ENCODE measurements around the gene JUN. TPM values are rescaled to one million over a fixed set of nuclear protein-coding genes. Genes with fewer than 3 reads are reported as not detected.

JUN gene
- total RNA-seq, 1 experiment from 2014 or later: 2.1 TPM

- Histone ChIP-seq H3K9me2 (replicated peaks; ENCODE audit: insufficient read depth, low read length) (no peaks in the 10 kb centered on the region), H3K27me3 (ENCODE audit: low read length) (no peaks in the 10 kb centered on the region; the same call in 1 of the 2 replicates), H2AFZ (ENCODE audit: low read length) (no peak overlapping the region), H3K9ac (ENCODE audit: low read length) (no peak overlapping the region), H3K4me3 (ENCODE audit: low read length) (no peak overlapping the region), H3K9me3 (ENCODE audit: low read length) (no peaks in the 10 kb centered on the region), H3K36me3 (ENCODE audit: insufficient read depth, low read length) (no peaks in the 10 kb centered on the region), H3K4me1 (ENCODE audit: low read length) (peaks cover 20% of the 10 kb centered on the region), H3K27ac (ENCODE audit: low read length) (no peak overlapping the region), H3K4me2 (ENCODE audit: low read depth, low read length, poor library complexity, severe bottlenecking) (no peak overlapping the region), H3K79me2 (ENCODE audit: low read length) (no peaks in the 10 kb centered on the region), H4K20me1 (ENCODE audit: insufficient read depth, low read depth, low read length) (0 out of 2 replicates have a peak, but pooled peaks cover 5% of the 10 kb centered on the region)
- no peak for DNase-seq
Measured at GRCh38 chr1:58779801-58780382, 4.0 kb downstream of the JUN start.

GRCh38 chr1:58779059-58779754 lies 4.6 kb downstream of the JUN start:
- peaks cover 16% of the 10 kb centered on the region for H3K4me1 ChIP-seq (ENCODE audit: low read length)
- no peak for DNase-seq
- no peaks in the 10 kb centered on the region for H3K9me3 ChIP-seq (ENCODE audit: low read length)
- no peaks in the 10 kb centered on the region for H3K9me2 ChIP-seq (replicated peaks; ENCODE audit: insufficient read depth, low read length)
- H3K9ac ChIP-seq (ENCODE audit: low read length): no peak overlapping the region
- no peak overlapping the region for H2AFZ ChIP-seq (ENCODE audit: low read length)
- no peak overlapping the region for H3K27ac ChIP-seq (ENCODE audit: low read length)
- no peaks in the 10 kb centered on the region for H3K79me2 ChIP-seq (ENCODE audit: low read length)
- H3K4me2 ChIP-seq (ENCODE audit: low read depth, low read length, poor library complexity, severe bottlenecking): no peak overlapping the region
- H3K36me3 ChIP-seq (ENCODE audit: insufficient read depth, low read length): no peaks in the 10 kb centered on the region
- H4K20me1 ChIP-seq (ENCODE audit: insufficient read depth, low read depth, low read length): 0 out of 2 replicates have a peak, but pooled peaks cover 5% of the 10 kb centered on the region
- H3K27me3 ChIP-seq (ENCODE audit: low read length): no peaks in the 10 kb centered on the region
- H3K4me3 ChIP-seq (ENCODE audit: low read length): no peak overlapping the region

GRCh38 chr1:58778385-58779000 lies 5.4 kb downstream of the JUN start:
- Histone ChIP-seq H3K27me3 (ENCODE audit: low read length) (no peaks in the 10 kb centered on the region), H3K9ac (ENCODE audit: low read length) (no peak overlapping the region), H3K4me2 (ENCODE audit: low read depth, low read length, poor library complexity, severe bottlenecking) (no peak overlapping the region), H3K4me1 (ENCODE audit: low read length) (peaks cover 16% of the 10 kb centered on the region), H2AFZ (ENCODE audit: low read length) (no peak overlapping the region), H3K36me3 (ENCODE audit: insufficient read depth, low read length) (no peaks in the 10 kb centered on the region), H4K20me1 (ENCODE audit: insufficient read depth, low read depth, low read length) (0 out of 2 replicates have a peak, but pooled peaks cover 5% of the 10 kb centered on the region), H3K9me3 (ENCODE audit: low read length) (no peaks in the 10 kb centered on the region), H3K79me2 (ENCODE audit: low read length) (no peaks in the 10 kb centered on the region), H3K27ac (ENCODE audit: low read length) (no peak overlapping the region), H3K9me2 (replicated peaks; ENCODE audit: insufficient read depth, low read length) (no peaks in the 10 kb centered on the region), H3K4me3 (ENCODE audit: low read length) (no peak overlapping the region)
- no peak for DNase-seq

GRCh38 chr1:58774027-58774426 lies 9.8 kb downstream of the JUN start:
- Histone ChIP-seq H3K36me3 (ENCODE audit: insufficient read depth, low read length) (no peaks in the 10 kb centered on the region), H3K9ac (ENCODE audit: low read length) (no peak overlapping the region), H2AFZ (ENCODE audit: low read length) (no peak overlapping the region), H3K27ac (ENCODE audit: low read length) (no peak overlapping the region), H4K20me1 (ENCODE audit: insufficient read depth, low read depth, low read length) (no peaks in the 10 kb centered on the region), H3K79me2 (ENCODE audit: low read length) (no peaks in the 10 kb centered on the region), H3K9me2 (replicated peaks; ENCODE audit: insufficient read depth, low read length) (no peaks in the 10 kb centered on the region), H3K4me2 (ENCODE audit: low read depth, low read length, poor library complexity, severe bottlenecking) (no peak overlapping the region), H3K4me3 (ENCODE audit: low read length) (no peak overlapping the region), H3K4me1 (ENCODE audit: low read length) (peaks cover 2% of the 10 kb centered on the region; the same call in 1 of the 2 replicates), H3K9me3 (ENCODE audit: low read length) (no peaks in the 10 kb centered on the region), H3K27me3 (ENCODE audit: low read length) (no peaks in the 10 kb centered on the region)
- no peak for DNase-seq

GRCh38 chr1:58773406-58773840 lies 10.4 kb downstream of the JUN start:
- Histone ChIP-seq H3K9ac (ENCODE audit: low read length) (no peak overlapping the region), H3K9me3 (ENCODE audit: low read length) (no peaks in the 10 kb centered on the region), H3K36me3 (ENCODE audit: insufficient read depth, low read length) (no peaks in the 10 kb centered on the region), H3K79me2 (ENCODE audit: low read length) (no peaks in the 10 kb centered on the region), H4K20me1 (ENCODE audit: insufficient read depth, low read depth, low read length) (no peaks in the 10 kb centered on the region), H3K4me1 (ENCODE audit: low read length) (peaks cover 2% of the 10 kb centered on the region; the same call in 1 of the 2 replicates), H3K27ac (ENCODE audit: low read length) (no peak overlapping the region), H3K27me3 (ENCODE audit: low read length) (no peaks in the 10 kb centered on the region), H3K4me2 (ENCODE audit: low read depth, low read length, poor library complexity, severe bottlenecking) (no peak overlapping the region), H3K4me3 (ENCODE audit: low read length) (no peak overlapping the region), H2AFZ (ENCODE audit: low read length) (no peak overlapping the region), H3K9me2 (replicated peaks; ENCODE audit: insufficient read depth, low read length) (no peaks in the 10 kb centered on the region)
- DNase-seq: no peak

GRCh38 chr1:58769809-58770320 lies 14.0 kb downstream of the JUN start:
- H3K9ac ChIP-seq (ENCODE audit: low read length): no peak overlapping the region
- peaks cover 2% of the 10 kb centered on the region; the same call in 1 of the 2 replicates for H3K4me1 ChIP-seq (ENCODE audit: low read length)
- H3K9me2 ChIP-seq (replicated peaks; ENCODE audit: insufficient read depth, low read length): no peaks in the 10 kb centered on the region
- H3K4me3 ChIP-seq (ENCODE audit: low read length): no peak overlapping the region
- H3K27me3 ChIP-seq (ENCODE audit: low read length): no peaks in the 10 kb centered on the region
- DNase-seq: no peak
- no peaks in the 10 kb centered on the region for H3K9me3 ChIP-seq (ENCODE audit: low read length)
- H3K36me3 ChIP-seq (ENCODE audit: insufficient read depth, low read length): no peaks in the 10 kb centered on the region
- H3K4me2 ChIP-seq (ENCODE audit: low read depth, low read length, poor library complexity, severe bottlenecking): no peak overlapping the region
- H3K27ac ChIP-seq (ENCODE audit: low read length): no peak overlapping the region
- no peaks in the 10 kb centered on the region for H3K79me2 ChIP-seq (ENCODE audit: low read length)
- no peak overlapping the region for H2AFZ ChIP-seq (ENCODE audit: low read length)
- H4K20me1 ChIP-seq (ENCODE audit: insufficient read depth, low read depth, low read length): no peaks in the 10 kb centered on the region

GRCh38 chr1:58768971-58769808 lies 14.7 kb downstream of the JUN start:
- no peaks in the 10 kb centered on the region for H3K9me3 ChIP-seq (ENCODE audit: low read length)
- no peak overlapping the region for H3K4me2 ChIP-seq (ENCODE audit: low read depth, low read length, poor library complexity, severe bottlenecking)
- no peaks in the 10 kb centered on the region for H3K9me2 ChIP-seq (replicated peaks; ENCODE audit: insufficient read depth, low read length)
- H3K4me1 ChIP-seq (ENCODE audit: low read length): peaks cover 2% of the 10 kb centered on the region; the same call in 1 of the 2 replicates
- no peak overlapping the region for H3K27ac ChIP-seq (ENCODE audit: low read length)
- H2AFZ ChIP-seq (ENCODE audit: low read length): no peak overlapping the region
- no peaks in the 10 kb centered on the region for H3K27me3 ChIP-seq (ENCODE audit: low read length)
- H3K36me3 ChIP-seq (ENCODE audit: insufficient read depth, low read length): no peaks in the 10 kb centered on the region
- no peaks in the 10 kb centered on the region for H4K20me1 ChIP-seq (ENCODE audit: insufficient read depth, low read depth, low read length)
- no peaks in the 10 kb centered on the region for H3K79me2 ChIP-seq (ENCODE audit: low read length)
- no peak overlapping the region for H3K9ac ChIP-seq (ENCODE audit: low read length)
- H3K4me3 ChIP-seq (ENCODE audit: low read length): no peak overlapping the region
- DNase-seq: no peak

All from Karpas-422 (cell line).